ENCODE measurements around the gene CCNI2. TPM values are rescaled to one million over a fixed set of nuclear protein-coding genes. Genes with fewer than 3 reads are reported as not detected.
"Not testable (repeated sequence)": the region's sequence is repeated elsewhere in the genome, so short reads cannot be mapped to it uniquely, and the experiment has no call there.

The CCNI2 gene
- total RNA-seq, 1 experiment from 2014 or later, result not detected

DNA sequence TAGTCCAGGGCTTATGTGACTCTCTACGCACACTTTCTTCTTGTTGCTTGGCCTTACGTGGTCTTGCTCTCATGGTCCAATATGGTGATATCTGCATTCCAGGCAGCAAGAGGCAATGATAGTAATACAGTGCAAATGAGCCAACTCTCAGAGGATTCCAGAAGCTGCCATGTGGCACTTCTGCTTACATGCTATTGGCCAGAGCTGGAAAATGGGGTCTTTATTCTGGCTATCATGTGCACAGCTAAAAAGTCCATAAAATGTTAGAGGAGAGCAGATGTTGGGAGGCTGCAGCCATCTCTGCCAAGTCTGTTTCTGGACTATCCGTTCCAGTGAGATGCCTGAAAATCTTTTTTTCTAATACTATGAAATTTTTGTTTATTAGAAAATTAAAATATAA, 32.7 kb downstream of the CCNI2 start:
- DNase-seq (ENCODE audit: low spot score), result no peak

DNA sequence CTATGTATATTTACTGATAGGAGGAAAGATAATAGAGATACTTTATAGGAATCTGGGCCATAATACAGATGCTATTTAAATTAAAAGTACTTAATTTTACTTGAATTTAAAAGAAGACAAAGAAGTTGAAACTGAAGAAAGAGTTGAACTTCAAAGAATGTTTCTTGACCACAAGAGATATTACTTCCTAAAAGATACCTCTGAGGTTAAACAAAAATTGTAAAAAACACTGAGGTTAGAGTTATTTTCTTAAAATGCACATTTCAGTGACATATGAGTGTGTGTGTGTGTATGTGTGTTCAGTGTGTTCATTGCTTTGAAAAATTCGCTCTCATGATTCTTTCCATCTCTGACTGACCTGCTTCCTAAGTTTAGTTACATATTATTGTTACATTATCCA, 33.4 kb downstream of the CCNI2 start:
- no peak for DNase-seq (ENCODE audit: low spot score)

DNA sequence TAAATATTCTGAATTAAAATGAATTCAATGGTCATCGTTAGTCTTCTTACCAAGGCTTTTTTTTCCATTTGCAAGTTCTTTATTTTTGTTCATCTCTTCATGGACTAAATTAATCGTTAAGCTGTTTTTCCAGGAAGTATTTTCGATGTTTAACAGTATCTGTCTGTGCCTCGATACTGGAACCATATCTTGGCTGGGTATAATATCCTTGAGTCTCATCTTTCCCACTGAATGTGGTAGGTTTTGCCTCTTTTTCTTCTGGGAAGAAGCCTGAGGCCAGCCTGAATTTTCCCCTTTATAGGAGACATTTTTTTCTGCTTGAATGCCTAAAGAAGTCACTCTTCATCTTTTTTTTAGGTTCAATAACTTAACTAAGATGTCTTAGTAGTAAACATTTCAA, 33.8 kb downstream of the CCNI2 start:
- no peak for DNase-seq (ENCODE audit: low spot score)

DNA sequence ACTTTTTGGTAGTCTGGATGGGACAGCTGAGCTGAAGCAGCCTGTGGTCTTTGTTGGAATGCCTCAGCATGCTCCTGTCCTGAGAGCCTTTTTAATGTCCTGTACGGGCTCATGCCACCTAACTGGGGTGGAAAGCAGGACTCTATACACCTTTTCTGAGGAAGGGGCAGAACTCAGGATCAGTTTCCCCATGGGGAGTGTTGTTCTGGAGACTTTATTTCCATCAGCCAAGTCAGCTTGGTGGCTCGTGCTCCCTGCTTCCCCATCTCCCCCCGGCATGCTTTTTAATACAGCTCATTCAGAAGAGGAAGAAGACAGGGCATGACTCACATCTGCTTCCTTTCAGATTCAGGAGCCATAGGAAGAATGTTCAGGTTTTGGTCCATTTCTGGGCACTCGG, 34.9 kb downstream of the CCNI2 start:
- DNase-seq (ENCODE audit: low spot score), result no peak

DNA sequence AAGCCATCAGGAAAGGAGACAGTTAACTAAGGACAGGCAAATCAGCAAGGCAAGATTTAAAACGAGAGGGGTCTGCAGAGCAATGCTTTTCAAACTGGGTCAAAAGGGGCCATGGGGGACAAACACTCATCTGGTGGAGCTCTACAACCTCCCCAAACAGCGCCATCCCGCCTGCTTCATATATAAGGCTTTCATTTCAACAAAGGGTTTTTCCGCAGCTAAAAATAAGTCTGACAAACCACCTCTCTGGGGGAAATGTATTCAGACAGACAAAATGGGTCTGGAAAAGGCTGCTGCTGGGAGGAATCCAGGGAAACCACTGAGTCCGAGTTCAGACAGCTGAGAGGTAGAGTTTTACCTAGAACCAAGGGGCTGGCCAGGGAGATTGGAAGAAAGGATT, 38.1 kb downstream of the CCNI2 start:
- DNase-seq (ENCODE audit: low spot score), result no peak

DNA sequence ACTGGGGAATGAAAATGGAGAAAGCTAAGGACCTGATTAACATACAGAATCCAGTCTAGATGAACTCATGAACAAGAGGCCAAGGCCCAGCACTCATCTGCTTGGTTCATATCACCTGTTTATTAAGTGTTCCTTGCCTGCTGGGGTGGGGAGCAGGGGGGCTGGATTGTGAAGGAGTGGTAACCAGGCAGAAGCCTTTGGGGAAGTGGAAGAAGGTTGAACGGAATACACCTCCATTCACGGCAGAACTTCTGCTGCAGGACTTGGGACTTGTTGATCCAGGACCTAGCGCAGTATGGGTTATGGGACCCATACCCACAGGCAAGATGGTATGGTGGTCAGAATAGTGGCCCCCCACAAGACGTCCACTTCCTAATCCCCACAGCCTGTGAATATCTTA, 38.6 kb downstream of the CCNI2 start:
- no peak for DNase-seq (ENCODE audit: low spot score)

DNA sequence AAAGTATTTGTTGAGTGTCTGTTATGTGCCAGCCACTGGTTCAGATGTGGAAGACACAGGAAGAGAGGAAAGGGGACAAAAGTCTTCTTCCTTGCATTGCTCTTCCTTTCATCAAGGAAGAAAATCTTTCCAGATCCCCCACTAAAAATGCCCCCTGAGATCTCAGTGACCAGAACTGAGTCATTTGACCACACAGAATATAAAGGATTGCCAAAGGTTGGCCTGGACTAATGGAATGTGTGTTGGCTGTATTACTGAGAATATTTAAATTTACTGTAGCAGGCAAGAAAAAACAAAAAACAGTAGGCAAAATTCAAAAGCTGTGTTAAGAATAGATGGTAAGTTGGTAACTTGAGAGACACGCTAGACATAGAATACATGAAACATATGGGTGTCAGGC, 39.9 kb downstream of the CCNI2 start:
- no peak for DNase-seq (ENCODE audit: low spot score)

DNA sequence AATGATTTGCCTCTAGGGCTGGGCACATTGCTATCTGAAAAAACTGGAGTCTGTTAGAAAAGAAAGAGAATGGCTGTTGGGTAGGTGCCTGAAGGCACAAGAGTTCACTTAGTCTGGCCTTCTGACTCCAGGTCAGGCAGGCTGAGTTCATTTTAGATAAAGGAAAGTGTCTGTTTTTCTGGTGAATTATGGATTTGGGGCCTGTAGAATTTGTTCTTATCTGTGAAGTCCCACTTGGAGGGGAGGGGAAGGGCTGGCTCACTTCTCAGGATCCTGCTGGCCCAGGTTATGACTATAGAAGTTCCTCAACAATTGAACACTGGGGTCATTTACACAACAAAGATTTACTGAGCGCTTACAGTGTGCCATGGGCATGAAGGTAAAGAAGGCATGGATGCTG, 41.3 kb downstream of the CCNI2 start:
- no peak for DNase-seq (ENCODE audit: low spot score)

DNA sequence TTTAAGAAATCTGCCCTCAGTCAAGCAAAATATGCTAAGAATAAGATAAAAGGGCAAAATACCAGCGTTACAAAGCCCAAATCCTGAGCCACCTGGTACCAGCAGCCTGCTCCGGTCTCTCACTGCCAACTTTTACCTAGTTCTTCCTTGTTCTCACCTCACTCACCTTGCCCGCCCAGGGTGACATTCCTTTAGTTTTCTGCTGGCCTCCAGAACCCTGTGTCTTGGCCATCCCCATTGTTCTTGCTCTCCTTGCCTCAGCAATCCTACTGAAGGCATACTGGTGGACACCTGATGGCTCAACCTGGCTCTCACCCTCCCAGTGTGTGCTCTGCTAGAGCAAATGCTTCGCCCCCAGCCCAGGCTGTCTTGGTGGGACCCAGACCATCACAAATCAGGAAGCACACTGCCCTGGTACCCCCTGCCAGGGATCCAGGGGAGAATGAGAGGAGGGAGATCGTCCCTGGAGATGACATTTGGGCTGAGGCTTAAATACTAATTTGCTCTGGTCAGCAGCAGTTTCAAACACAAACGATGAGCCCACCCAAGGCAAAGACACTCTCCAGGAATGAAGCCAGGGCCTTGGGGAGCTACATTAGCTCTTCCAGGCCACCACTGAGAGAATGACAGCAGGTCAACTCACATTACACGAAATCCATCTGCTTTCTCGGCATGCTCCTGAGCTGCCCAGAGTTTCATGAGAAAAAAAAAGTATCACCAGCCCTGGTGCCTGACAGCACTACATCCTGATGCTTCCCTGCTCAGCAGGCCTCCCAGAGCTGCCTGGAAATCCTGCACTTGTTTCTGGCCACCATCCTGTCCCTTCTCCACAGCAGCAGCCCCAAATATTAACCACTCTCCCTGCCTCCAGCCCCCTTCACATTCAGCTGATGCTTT, 42.0 kb downstream of the CCNI2 start:
- no peak for DNase-seq (ENCODE audit: low spot score)

DNA sequence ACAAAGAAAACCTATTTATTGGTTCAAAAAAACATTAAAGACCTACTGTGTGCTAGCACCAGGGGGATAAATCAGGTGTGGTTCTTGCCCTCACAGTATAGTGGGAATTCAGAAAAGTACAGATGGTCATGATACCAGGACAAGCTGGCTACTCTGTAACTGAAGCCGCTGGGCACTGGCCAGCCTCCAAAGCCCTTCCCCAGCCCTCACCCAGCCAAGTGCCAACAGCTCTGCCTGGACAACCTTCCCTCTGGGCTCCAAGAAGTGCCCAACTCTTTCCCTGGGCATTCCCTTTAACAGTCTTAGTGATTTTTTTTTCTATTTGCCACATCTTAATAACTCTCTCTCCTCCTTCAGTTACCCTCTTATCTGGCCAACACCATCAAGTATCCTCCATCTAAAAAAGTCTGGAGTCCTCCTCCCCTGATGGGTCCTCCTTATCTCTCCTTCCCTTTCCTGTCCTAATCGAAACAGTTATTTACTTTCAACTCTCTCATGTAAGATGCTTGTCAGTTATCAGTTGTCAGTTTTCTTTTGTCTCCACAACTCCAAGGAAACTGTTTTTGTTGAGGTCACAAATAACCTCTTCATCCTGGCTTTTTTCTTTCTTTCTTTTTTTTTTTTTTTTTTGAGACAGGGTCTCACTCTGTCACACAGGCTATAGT, 43.1 kb downstream of the CCNI2 start:
- DNase-seq (ENCODE audit: low spot score), result no peak

DNA sequence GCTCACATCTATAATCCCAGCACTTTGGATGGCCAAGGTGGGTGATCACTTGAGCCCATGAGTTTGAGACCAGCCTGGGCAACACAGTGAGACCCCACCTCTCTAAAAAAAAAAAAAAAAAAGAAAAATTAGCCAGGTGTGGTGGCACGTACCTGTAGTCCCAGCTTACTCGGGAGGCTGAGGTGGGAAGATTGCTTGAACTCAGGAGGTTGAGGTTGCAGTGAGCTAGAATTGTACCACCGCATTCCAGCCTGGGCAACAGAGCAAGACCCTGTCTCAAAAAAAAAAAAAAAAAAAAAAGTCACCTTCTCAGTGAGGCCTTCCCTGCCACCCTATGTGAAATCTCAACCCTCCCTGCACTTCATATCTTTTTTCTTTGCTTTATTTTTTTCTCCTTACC, 43.8 kb downstream of the CCNI2 start:
- DNase-seq (ENCODE audit: low spot score), result no peak

DNA sequence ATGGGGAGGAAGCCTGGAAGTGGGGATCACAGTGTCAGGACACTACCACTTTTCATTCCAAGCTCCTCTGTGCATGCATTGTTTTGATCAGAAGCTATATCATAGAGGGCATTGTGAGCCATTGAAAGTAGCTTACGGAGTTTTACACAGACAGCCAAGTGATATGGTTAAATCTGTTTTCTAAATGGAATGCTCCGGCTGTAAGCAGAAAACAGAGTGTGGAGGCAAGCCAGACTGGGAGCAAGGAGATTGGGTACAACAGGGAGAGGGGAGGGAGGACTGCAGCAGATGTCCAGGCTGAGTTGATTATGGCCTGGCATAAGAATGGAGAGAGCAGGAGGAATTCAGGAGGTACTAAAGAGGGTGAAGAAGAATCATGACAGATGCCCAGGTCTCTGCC, 50.4 kb downstream of the CCNI2 start:
- no peak for DNase-seq (ENCODE audit: low spot score)

DNA sequence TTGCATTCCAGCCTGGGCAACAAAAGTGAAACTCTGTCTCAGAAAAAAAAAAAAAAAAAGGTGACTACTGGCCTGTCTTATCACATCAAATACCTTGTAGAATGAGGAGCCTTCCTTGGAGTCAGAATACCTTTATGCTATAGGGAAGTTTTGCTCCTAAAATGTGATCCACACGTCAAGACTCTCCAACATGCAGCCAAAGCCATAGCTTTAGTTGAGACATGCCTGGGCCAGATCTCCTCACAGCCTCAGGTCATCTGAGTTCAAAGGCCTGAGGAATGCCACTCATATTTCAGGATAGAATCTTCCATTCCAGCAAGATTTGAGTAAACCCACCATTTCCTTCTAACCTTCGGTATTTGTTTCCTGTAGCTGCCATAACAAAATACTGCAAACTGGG, 52.2 kb downstream of the CCNI2 start:
- no peak for DNase-seq (ENCODE audit: low spot score)

DNA sequence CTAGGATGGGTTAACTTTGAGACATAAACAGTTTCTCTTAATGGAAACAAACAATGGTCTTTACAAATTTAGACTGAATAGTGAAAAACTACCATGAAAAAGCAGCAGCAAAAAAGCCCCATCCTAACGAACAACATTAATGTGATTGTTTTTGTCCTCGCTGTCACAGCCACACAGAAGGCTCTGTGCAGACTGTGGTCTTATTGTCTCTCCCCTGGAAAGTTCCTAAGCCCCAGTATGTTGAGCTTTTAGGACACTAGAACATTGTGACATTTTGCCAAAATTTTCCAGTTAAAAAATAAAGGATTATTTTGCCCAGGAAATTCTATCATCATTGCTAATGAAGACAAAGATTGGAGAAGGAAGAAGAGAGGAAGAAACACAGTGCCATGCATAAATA, 53.3 kb downstream of the CCNI2 start:
- no peak for DNase-seq (ENCODE audit: low spot score)

DNA sequence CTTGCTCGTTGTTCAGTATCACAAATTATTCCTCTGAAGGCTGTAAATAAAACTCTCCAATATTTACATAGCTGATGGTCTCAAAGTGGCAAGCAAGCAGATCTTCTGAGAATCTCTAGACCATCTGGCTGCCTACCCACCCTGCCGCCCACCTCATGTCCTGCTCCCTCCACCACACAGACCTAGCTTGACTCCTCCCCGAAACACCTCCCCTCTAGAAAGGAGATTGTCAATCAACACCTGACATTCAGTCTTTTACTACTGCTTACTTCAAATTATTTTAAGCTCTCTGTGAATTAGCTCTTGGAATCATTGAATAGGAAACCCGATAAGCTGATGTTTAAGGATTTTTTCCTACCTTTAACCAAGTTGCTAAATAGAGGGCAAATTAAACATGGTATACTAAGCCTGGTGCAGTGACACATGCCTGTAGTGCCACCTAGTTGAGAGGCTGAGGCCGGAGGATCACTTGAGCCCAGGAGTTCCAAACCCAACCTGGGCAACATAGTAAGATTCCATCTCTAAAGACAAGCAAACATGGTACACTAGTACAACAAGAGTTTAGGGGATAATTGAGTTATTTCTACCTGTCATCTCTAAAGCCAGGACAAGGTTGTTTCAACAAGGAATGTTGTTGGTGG, 54.9 kb downstream of the CCNI2 start:
- DNase-seq (ENCODE audit: low spot score), result no peak

DNA sequence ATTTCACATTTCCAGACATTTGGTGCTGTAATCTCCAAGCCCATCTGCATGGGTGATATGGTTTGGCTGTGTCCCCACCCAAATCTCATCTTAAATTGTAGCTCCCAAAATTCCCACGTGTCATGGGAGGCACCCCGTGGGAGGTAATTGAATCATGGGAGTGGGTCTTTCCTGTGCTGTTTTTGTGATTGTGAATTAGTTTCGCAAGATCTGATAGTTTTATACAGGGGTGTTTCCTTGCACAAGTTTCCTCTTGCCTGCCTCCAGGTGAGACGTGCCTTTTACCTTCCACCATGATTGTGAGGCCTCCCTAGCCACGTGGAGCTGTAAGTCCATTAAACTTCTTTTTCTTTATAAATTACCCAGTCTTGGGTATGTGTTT, 55.5 kb downstream of the CCNI2 start:
- DNase-seq (ENCODE audit: low spot score), result not testable (repeated sequence)

Other genes starting within 250 kb of the CCNI2 start
- gene IL5, start 203.9 kb upstream of the CCNI2 start, total RNA-seq (2014; rRNA removed; shearing (Covaris generic)), result not detected in 2 replicates
- gene RAD50, start 190.4 kb upstream of the CCNI2 start, total RNA-seq (2014; rRNA removed; shearing (Covaris generic)), result 23.2 and 24.8 TPM in 2 replicates
- gene IL13, start 89.3 kb upstream of the CCNI2 start, total RNA-seq (2014; rRNA removed; shearing (Covaris generic)), result not detected in 2 replicates
- not detected in 2 replicates for gene IL4, start 73.4 kb upstream of the CCNI2 start, total RNA-seq (2014; rRNA removed; shearing (Covaris generic))
- gene KIF3A, start 9.9 kb upstream of the CCNI2 start, total RNA-seq (2014; rRNA removed; shearing (Covaris generic)), result 4.8 and 7.1 TPM in 2 replicates
- 30.3 and 33.7 TPM in 2 replicates for gene SEPTIN8, start 29.8 kb downstream of the CCNI2 start, total RNA-seq (2014; rRNA removed; shearing (Covaris generic))
- gene SOWAHA, start 65.9 kb downstream of the CCNI2 start, total RNA-seq (2014; rRNA removed; shearing (Covaris generic)), result 0.08 TPM in 1 of 2 replicates, not detected in the other
- 0.91 and 9.0 TPM in 2 replicates for gene SHROOM1, start 83.2 kb downstream of the CCNI2 start, total RNA-seq (2014; rRNA removed; shearing (Covaris generic))
- 0.04 and 0.19 TPM in 2 replicates for gene GDF9, start 119.0 kb downstream of the CCNI2 start, total RNA-seq (2014; rRNA removed; shearing (Covaris generic))
- 534 and 752 TPM in 2 replicates for gene UQCRQ, start 119.2 kb downstream of the CCNI2 start, total RNA-seq (2014; rRNA removed; shearing (Covaris generic))
- gene LEAP2, start 126.2 kb downstream of the CCNI2 start, total RNA-seq (2014; rRNA removed; shearing (Covaris generic)), result 0.08 and 0.25 TPM in 2 replicates
- gene AFF4, start 216.2 kb downstream of the CCNI2 start, total RNA-seq (2014; rRNA removed; shearing (Covaris generic)), result 19.3 and 31.7 TPM in 2 replicates